HepG2 (cell line): ENCODE data around the gene NFE2L1. TPM values are rescaled to one million over a fixed set of nuclear protein-coding genes. Genes with fewer than 3 reads are reported as not detected.
A peak's percentile ranks its signal among the peaks of the same experiment; 100 is the strongest.

Source experiments
- CC2D1A ChIP-seq: sonication (generic); formaldehyde crosslinking; IDR thresholded peaks from 2 replicates; pipeline ENCODE4 v1.8.1; 2023; ENCODE audit warnings: mild to moderate bottlenecking, missing genetic modification reagents
- CREB1 ChIP-seq, 2 experiments: fragments of 450-650 bp in 1 of 2; IDR thresholded peaks; 2 replicates each; pipeline ENCODE4 v1.6.1; 2016 to 2017; ENCODE audit warnings: control low read depth in 1 of 2, mild to moderate bottlenecking in 1 of 2, missing compliant biosample characterization in 1 of 2, missing genetic modification characterization in 1 of 2
- CTCF ChIP-seq: sonication (generic); formaldehyde crosslinking; IDR thresholded peaks from 2 replicates; pipeline ENCODE4 v1.5.0; 2020; ENCODE audit warnings: mild to moderate bottlenecking, missing genetic modification reagents, moderate library complexity
- GATAD1 ChIP-seq: IDR thresholded peaks from 2 replicates; pipeline ENCODE4 v1.6.1; 2016; ENCODE audit warnings: missing genetic modification reagents, missing compliant biosample characterization
- KDM5B ChIP-seq: sonication (generic); formaldehyde crosslinking; IDR thresholded peaks from 2 replicates; pipeline ENCODE4 v1.4.0; 2020; ENCODE audit warnings: missing genetic modification reagents, mild to moderate bottlenecking, borderline replicate concordance
- NFE2L2 ChIP-seq: fragments of 150-350 bp; IDR thresholded peaks from 2 replicates; pipeline ENCODE4 v1.6.1; 2014; ENCODE audit warnings: low read length
- RBAK ChIP-seq: sonication (generic); formaldehyde crosslinking; IDR thresholded peaks from 2 replicates; pipeline ENCODE4 v1.5.1; 2020; ENCODE audit warnings: mild to moderate bottlenecking, missing genetic modification reagents
- YEATS2 ChIP-seq: sonication (generic); formaldehyde crosslinking; IDR thresholded peaks from 2 replicates; pipeline ENCODE4 v1.4.0; 2020; ENCODE audit warnings: missing genetic modification reagents, borderline replicate concordance
- ZBTB1 ChIP-seq: sonication (generic); formaldehyde crosslinking; IDR thresholded peaks from 2 replicates; pipeline ENCODE4 v1.4.0; 2020; ENCODE audit warnings: missing genetic modification reagents, borderline replicate concordance
- ZC3H4 ChIP-seq: sonication (generic); formaldehyde crosslinking; IDR thresholded peaks from 2 replicates; pipeline ENCODE4 v1.4.0; 2020; ENCODE audit warnings: missing genetic modification reagents, borderline replicate concordance
- ZNF589 ChIP-seq: sonication (generic); formaldehyde crosslinking; conservative IDR thresholded peaks from 2 replicates; pipeline ENCODE4 v1.8.0; 2022; ENCODE audit warnings: mild to moderate bottlenecking, moderate library complexity, missing genetic modification reagents
- ZSCAN22 ChIP-seq: sonication (generic); formaldehyde crosslinking; IDR thresholded peaks from 2 replicates; pipeline ENCODE4 v1.4.0; 2020; ENCODE audit warnings: mild to moderate bottlenecking, missing genetic modification reagents
- polyA plus RNA-seq, 8 experiments: library from polyadenylated mRNA; depleted of rRNA in 3 of 8; stranded (reverse) in 7 of 8; unstranded in 1 of 8; fragments of >200 nt; fragmentation: Illumina TruSeq in 4 of 8; extraction: Trizol in 4 of 8; gene quantifications; 2 replicates each; pipeline versions ENCODE4 v1.2.1 to v1.2.3, GENCODE V29; 2011 to 2016; ENCODE audit warnings: low read depth in 4 of 8, missing spikeins in 1 of 8, mixed read lengths in 1 of 8; ENCODE audit not compliant: insufficient read depth in 1 of 8
- total RNA-seq, 5 experiments: library from RNA; depleted of rRNA; stranded (reverse); fragments of >200 nt; fragmentation: Illumina TruSeq; extraction: Trizol; gene quantifications; 2 replicates each; pipeline ENCODE4 v1.2.3, GENCODE V29; 2016; ENCODE audit warnings: low read depth in 1 of 5
- TF ChIP-seq, protein P1 (sequence below): sonication (generic); formaldehyde crosslinking; IDR thresholded peaks from 2 replicates; pipeline ENCODE4 v1.4.0; 2020; ENCODE audit warnings: mild to moderate bottlenecking, missing genetic modification reagents
- TF ChIP-seq, protein P2 (sequence below): sonication (generic); formaldehyde crosslinking; IDR thresholded peaks from 2 replicates; pipeline ENCODE4 v1.4.0; 2020; ENCODE audit warnings: missing genetic modification reagents
- TF ChIP-seq, protein P3 (sequence below): sonication (generic); formaldehyde crosslinking; IDR thresholded peaks from 2 replicates; pipeline ENCODE4 v1.5.0; 2020; ENCODE audit warnings: mild to moderate bottlenecking, missing genetic modification reagents, borderline replicate concordance

NFE2L1 gene
- total and polyA plus RNA-seq, 2 of the 13 experiments (the other 11 are each of a cell fraction or from before 2014, with no cell fraction given), result 67.0 to 234 TPM

DNA sequence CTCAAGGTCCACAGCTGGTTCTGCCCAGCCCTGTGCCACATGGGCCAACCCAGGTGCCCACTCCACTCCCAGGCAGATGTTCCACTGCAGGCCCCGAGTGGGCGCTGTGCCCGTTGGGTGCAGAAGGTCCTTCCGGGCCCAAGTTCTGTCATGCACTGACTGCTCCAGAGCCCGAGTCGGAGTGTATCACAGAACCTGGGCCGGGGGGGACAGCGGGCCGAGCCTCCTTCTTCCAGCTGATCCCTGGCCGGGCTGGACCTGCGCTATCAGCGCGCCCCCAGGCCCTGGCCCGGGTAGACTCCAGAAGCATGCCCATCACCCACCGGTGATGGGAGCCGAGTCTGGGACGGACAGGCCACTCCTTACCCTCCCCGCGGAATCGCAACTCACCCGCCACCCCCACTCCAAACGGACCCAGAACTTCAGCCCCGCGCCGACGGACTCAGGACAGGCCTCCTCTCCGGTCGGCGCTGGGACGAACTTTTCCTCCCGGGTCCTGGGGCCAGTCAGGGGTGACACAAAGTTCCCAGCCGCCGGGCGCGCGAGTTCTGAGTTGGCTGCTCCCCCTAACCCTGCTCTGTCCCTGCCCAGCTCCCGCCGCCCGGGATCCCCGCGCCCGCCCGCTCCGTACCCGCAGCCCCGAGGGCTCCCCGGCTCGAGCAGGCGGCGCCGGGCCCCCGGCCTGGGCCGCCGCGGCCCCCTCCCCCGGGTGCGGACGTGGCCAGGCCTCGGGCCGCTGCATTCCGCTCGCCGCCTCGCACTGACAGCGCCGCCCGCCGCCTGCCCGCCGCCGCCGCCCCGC is 10.9 kb upstream of the NFE2L1 start, which contains the start of gene COPZ2 (continued):
- TF ChIP-seq, protein P1, sequence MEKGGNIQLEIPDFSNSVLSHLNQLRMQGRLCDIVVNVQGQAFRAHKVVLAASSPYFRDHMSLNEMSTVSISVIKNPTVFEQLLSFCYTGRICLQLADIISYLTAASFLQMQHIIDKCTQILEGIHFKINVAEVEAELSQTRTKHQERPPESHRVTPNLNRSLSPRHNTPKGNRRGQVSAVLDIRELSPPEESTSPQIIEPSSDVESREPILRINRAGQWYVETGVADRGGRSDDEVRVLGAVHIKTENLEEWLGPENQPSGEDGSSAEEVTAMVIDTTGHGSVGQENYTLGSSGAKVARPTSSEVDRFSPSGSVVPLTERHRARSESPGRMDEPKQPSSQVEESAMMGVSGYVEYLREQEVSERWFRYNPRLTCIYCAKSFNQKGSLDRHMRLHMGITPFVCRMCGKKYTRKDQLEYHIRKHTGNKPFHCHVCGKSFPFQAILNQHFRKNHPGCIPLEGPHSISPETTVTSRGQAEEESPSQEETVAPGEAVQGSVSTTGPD, result no peak
- TF ChIP-seq YEATS2 (CRISPR knock-in tag), result no peak
- peak; percentile 85 for TF ChIP-seq CTCF
- no peak for TF ChIP-seq ZNF589 (CRISPR knock-in tag)
- TF ChIP-seq, protein P2, sequence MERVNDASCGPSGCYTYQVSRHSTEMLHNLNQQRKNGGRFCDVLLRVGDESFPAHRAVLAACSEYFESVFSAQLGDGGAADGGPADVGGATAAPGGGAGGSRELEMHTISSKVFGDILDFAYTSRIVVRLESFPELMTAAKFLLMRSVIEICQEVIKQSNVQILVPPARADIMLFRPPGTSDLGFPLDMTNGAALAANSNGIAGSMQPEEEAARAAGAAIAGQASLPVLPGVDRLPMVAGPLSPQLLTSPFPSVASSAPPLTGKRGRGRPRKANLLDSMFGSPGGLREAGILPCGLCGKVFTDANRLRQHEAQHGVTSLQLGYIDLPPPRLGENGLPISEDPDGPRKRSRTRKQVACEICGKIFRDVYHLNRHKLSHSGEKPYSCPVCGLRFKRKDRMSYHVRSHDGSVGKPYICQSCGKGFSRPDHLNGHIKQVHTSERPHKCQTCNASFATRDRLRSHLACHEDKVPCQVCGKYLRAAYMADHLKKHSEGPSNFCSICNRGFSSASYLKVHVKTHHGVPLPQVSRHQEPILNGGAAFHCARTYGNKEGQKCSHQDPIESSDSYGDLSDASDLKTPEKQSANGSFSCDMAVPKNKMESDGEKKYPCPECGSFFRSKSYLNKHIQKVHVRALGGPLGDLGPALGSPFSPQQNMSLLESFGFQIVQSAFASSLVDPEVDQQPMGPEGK (CRISPR knock-in tag), result peak; percentile 46; the same call in 1 of the 2 replicates
- no peak for TF ChIP-seq ZC3H4
- TF ChIP-seq ZSCAN22 (CRISPR knock-in tag), result no peak
- peak; percentile 85; the same call in 1 of the 2 replicates for TF ChIP-seq KDM5B (CRISPR knock-in tag)
- TF ChIP-seq CC2D1A (CRISPR knock-in tag), result no peak
- TF ChIP-seq GATAD1, result peak; percentile 57; the same call in 1 of the 2 replicates
- no peak for TF ChIP-seq RBAK
- TF ChIP-seq ZBTB1 (CRISPR knock-in tag), result no peak
- TF ChIP-seq NFE2L2, result no peak
- no peak for TF ChIP-seq CREB1 (IDR thresholded peaks at IDR 0.05)
- no peak for TF ChIP-seq CREB1 (CRISPR knock-in tag; IDR thresholded peaks at IDR 0.05)
- TF ChIP-seq, protein P3, sequence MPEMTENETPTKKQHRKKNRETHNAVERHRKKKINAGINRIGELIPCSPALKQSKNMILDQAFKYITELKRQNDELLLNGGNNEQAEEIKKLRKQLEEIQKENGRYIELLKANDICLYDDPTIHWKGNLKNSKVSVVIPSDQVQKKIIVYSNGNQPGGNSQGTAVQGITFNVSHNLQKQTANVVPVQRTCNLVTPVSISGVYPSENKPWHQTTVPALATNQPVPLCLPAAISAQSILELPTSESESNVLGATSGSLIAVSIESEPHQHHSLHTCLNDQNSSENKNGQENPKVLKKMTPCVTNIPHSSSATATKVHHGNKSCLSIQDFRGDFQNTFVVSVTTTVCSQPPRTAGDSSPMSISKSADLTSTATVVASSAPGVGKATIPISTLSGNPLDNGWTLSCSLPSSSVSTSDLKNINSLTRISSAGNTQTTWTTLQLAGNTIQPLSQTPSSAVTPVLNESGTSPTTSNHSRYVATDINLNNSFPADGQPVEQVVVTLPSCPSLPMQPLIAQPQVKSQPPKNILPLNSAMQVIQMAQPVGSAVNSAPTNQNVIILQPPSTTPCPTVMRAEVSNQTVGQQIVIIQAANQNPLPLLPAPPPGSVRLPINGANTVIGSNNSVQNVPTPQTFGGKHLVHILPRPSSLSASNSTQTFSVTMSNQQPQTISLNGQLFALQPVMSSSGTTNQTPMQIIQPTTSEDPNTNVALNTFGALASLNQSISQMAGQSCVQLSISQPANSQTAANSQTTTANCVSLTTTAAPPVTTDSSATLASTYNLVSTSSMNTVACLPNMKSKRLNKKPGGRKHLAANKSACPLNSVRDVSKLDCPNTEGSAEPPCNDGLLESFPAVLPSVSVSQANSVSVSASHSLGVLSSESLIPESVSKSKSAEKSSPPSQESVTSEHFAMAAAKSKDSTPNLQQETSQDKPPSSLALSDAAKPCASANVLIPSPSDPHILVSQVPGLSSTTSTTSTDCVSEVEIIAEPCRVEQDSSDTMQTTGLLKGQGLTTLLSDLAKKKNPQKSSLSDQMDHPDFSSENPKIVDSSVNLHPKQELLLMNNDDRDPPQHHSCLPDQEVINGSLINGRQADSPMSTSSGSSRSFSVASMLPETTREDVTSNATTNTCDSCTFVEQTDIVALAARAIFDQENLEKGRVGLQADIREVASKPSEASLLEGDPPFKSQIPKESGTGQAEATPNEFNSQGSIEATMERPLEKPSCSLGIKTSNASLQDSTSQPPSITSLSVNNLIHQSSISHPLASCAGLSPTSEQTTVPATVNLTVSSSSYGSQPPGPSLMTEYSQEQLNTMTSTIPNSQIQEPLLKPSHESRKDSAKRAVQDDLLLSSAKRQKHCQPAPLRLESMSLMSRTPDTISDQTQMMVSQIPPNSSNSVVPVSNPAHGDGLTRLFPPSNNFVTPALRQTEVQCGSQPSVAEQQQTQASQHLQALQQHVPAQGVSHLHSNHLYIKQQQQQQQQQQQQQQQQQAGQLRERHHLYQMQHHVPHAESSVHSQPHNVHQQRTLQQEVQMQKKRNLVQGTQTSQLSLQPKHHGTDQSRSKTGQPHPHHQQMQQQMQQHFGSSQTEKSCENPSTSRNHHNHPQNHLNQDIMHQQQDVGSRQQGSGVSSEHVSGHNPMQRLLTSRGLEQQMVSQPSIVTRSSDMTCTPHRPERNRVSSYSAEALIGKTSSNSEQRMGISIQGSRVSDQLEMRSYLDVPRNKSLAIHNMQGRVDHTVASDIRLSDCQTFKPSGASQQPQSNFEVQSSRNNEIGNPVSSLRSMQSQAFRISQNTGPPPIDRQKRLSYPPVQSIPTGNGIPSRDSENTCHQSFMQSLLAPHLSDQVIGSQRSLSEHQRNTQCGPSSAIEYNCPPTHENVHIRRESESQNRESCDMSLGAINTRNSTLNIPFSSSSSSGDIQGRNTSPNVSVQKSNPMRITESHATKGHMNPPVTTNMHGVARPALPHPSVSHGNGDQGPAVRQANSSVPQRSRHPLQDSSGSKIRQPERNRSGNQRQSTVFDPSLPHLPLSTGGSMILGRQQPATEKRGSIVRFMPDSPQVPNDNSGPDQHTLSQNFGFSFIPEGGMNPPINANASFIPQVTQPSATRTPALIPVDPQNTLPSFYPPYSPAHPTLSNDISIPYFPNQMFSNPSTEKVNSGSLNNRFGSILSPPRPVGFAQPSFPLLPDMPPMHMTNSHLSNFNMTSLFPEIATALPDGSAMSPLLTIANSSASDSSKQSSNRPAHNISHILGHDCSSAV (CRISPR knock-in tag), result no peak
